Measurements from ENCODE around the gene SPEG.

Gene SPEG

GRCh38 chr2:219440388-219441256 is 6.0 kb downstream of the SPEG start:
- peak overlapping the region; percentile 57 for H3K4me3 ChIP-seq (ENCODE audit: insufficient read length, low read depth)
- peaks cover 19% of the 10 kb centered on the region for H3K36me3 ChIP-seq (ENCODE audit: insufficient read depth, insufficient read length, low read length)
- DNase-seq (ENCODE audit: low read depth, low spot score), result no peak
- no peaks in the 10 kb centered on the region for H3K9me3 ChIP-seq (ENCODE audit: insufficient read depth, low read length)
- H3K9ac ChIP-seq (ENCODE audit: insufficient read length, low read depth), result peak overlapping the region; percentile 80
- peaks cover 71% of the 10 kb centered on the region for H3K27me3 ChIP-seq (ENCODE audit: insufficient read depth, insufficient read length)
- no peak for TF ChIP-seq SUZ12 (IDR thresholded peaks at IDR 0.05; ENCODE audit: extremely low read depth, insufficient read depth, insufficient read length)
- TF ChIP-seq YY1 (IDR thresholded peaks at IDR 0.05; ENCODE audit: insufficient read depth, insufficient read length), result no peak
- TF ChIP-seq ZNF274 (IDR thresholded peaks at IDR 0.05; ENCODE audit: low read depth, low read length), result no peak
- peaks cover 14% of the 10 kb centered on the region for H3K4me1 ChIP-seq (ENCODE audit: insufficient read depth, insufficient read length)

GRCh38 chr2:219441451-219442255 is 7.0 kb downstream of the SPEG start:
- peaks cover 60% of the 10 kb centered on the region for H3K27me3 ChIP-seq (ENCODE audit: insufficient read depth, insufficient read length)
- H3K4me3 ChIP-seq (ENCODE audit: insufficient read length, low read depth), result peak overlapping the region; percentile 58
- peaks cover 23% of the 10 kb centered on the region for H3K36me3 ChIP-seq (ENCODE audit: insufficient read depth, insufficient read length, low read length)
- TF ChIP-seq YY1 (IDR thresholded peaks at IDR 0.05; ENCODE audit: insufficient read depth, insufficient read length), result no peak
- no peak for TF ChIP-seq ZNF274 (IDR thresholded peaks at IDR 0.05; ENCODE audit: low read depth, low read length)
- no peak for TF ChIP-seq SUZ12 (IDR thresholded peaks at IDR 0.05; ENCODE audit: extremely low read depth, insufficient read depth, insufficient read length)
- peak overlapping the region; percentile 80 for H3K9ac ChIP-seq (ENCODE audit: insufficient read length, low read depth)
- H3K4me1 ChIP-seq (ENCODE audit: insufficient read depth, insufficient read length), result peaks cover 24% of the 10 kb centered on the region
- no peaks in the 10 kb centered on the region for H3K9me3 ChIP-seq (ENCODE audit: insufficient read depth, low read length)
- DNase-seq (ENCODE audit: low read depth, low spot score), result no peak

- Histone ChIP-seq H3K9me3 (ENCODE audit: insufficient read depth, low read length) (no peaks in the 10 kb centered on the region), H3K9ac (ENCODE audit: insufficient read length, low read depth) (peak overlapping the region; percentile 78), H3K4me1 (ENCODE audit: insufficient read depth, insufficient read length) (peaks cover 26% of the 10 kb centered on the region), H3K27me3 (ENCODE audit: insufficient read depth, insufficient read length) (peaks cover 53% of the 10 kb centered on the region), H3K36me3 (ENCODE audit: insufficient read depth, insufficient read length, low read length) (peaks cover 23% of the 10 kb centered on the region), H3K4me3 (ENCODE audit: insufficient read length, low read depth) (peak overlapping the region; percentile 58)
- DNase-seq (ENCODE audit: low read depth, low spot score), result no peak
- TF ChIP-seq SUZ12 (IDR thresholded peaks at IDR 0.05; ENCODE audit: extremely low read depth, insufficient read depth, insufficient read length) (no peak), YY1 (IDR thresholded peaks at IDR 0.05; ENCODE audit: insufficient read depth, insufficient read length) (no peak), ZNF274 (IDR thresholded peaks at IDR 0.05; ENCODE audit: low read depth, low read length) (no peak)
Observed at GRCh38 chr2:219442256-219443015, 7.8 kb downstream of the SPEG start.

GRCh38 chr2:219443016-219443696 is 8.5 kb downstream of the SPEG start:
- peak overlapping the region; percentile 50 for H3K9ac ChIP-seq (ENCODE audit: insufficient read length, low read depth)
- peaks cover 26% of the 10 kb centered on the region for H3K4me1 ChIP-seq (ENCODE audit: insufficient read depth, insufficient read length)
- TF ChIP-seq YY1 (IDR thresholded peaks at IDR 0.05; ENCODE audit: insufficient read depth, insufficient read length), result no peak
- no peak for TF ChIP-seq SUZ12 (IDR thresholded peaks at IDR 0.05; ENCODE audit: extremely low read depth, insufficient read depth, insufficient read length)
- TF ChIP-seq ZNF274 (IDR thresholded peaks at IDR 0.05; ENCODE audit: low read depth, low read length), result no peak
- H3K9me3 ChIP-seq (ENCODE audit: insufficient read depth, low read length), result no peaks in the 10 kb centered on the region
- no peak overlapping the region for H3K4me3 ChIP-seq (ENCODE audit: insufficient read length, low read depth)
- no peak for DNase-seq (ENCODE audit: low read depth, low spot score)
- H3K27me3 ChIP-seq (ENCODE audit: insufficient read depth, insufficient read length), result peaks cover 45% of the 10 kb centered on the region
- H3K36me3 ChIP-seq (ENCODE audit: insufficient read depth, insufficient read length, low read length), result peaks cover 23% of the 10 kb centered on the region

- TF ChIP-seq ZNF274 (IDR thresholded peaks at IDR 0.05; ENCODE audit: low read depth, low read length) (no peak), SUZ12 (IDR thresholded peaks at IDR 0.05; ENCODE audit: extremely low read depth, insufficient read depth, insufficient read length) (no peak), YY1 (IDR thresholded peaks at IDR 0.05; ENCODE audit: insufficient read depth, insufficient read length) (no peak)
- DNase-seq (ENCODE audit: low read depth, low spot score), result no peak
- Histone ChIP-seq H3K9ac (ENCODE audit: insufficient read length, low read depth) (no peak overlapping the region), H3K9me3 (ENCODE audit: insufficient read depth, low read length) (no peaks in the 10 kb centered on the region), H3K4me1 (ENCODE audit: insufficient read depth, insufficient read length) (peaks cover 26% of the 10 kb centered on the region), H3K36me3 (ENCODE audit: insufficient read depth, insufficient read length, low read length) (peaks cover 25% of the 10 kb centered on the region), H3K27me3 (ENCODE audit: insufficient read depth, insufficient read length) (peaks cover 40% of the 10 kb centered on the region), H3K4me3 (ENCODE audit: insufficient read length, low read depth) (no peak overlapping the region)
Observed at GRCh38 chr2:219443697-219444023, 9.0 kb downstream of the SPEG start.

GRCh38 chr2:219444566-219445091 is 10.0 kb downstream of the SPEG start:
- peaks cover 26% of the 10 kb centered on the region for H3K4me1 ChIP-seq (ENCODE audit: insufficient read depth, insufficient read length)
- no peak for DNase-seq (ENCODE audit: low read depth, low spot score)
- no peak overlapping the region for H3K9ac ChIP-seq (ENCODE audit: insufficient read length, low read depth)
- H3K9me3 ChIP-seq (ENCODE audit: insufficient read depth, low read length), result no peaks in the 10 kb centered on the region
- peaks cover 31% of the 10 kb centered on the region for H3K27me3 ChIP-seq (ENCODE audit: insufficient read depth, insufficient read length)
- H3K36me3 ChIP-seq (ENCODE audit: insufficient read depth, insufficient read length, low read length), result peaks cover 35% of the 10 kb centered on the region
- no peak for TF ChIP-seq YY1 (IDR thresholded peaks at IDR 0.05; ENCODE audit: insufficient read depth, insufficient read length)
- no peak for TF ChIP-seq SUZ12 (IDR thresholded peaks at IDR 0.05; ENCODE audit: extremely low read depth, insufficient read depth, insufficient read length)
- no peak for TF ChIP-seq ZNF274 (IDR thresholded peaks at IDR 0.05; ENCODE audit: low read depth, low read length)
- H3K4me3 ChIP-seq (ENCODE audit: insufficient read length, low read depth), result no peak overlapping the region
